HG02623 (cell line): ENCODE results near the gene LIMK2.
A peak's percentile ranks its signal among the peaks of the same experiment; 100 is the strongest.
"Not testable (repeated sequence)": the region's sequence is repeated elsewhere in the genome, so short reads cannot be mapped to it uniquely, and the experiment has no call there.

ENCODE experiments used
- ATAC-seq: cut with Tn5 transposase; IDR thresholded peaks from one replicate; pipeline ENCODE4 v1.9.1; 2021; ENCODE audit warnings: moderate library complexity; ENCODE audit not compliant: unreplicated experiment

The LIMK2 gene

GRCh38 chr22:31288496-31289240, 76.6 kb downstream of the LIMK2 start:
- no peak for ATAC-seq

DNA sequence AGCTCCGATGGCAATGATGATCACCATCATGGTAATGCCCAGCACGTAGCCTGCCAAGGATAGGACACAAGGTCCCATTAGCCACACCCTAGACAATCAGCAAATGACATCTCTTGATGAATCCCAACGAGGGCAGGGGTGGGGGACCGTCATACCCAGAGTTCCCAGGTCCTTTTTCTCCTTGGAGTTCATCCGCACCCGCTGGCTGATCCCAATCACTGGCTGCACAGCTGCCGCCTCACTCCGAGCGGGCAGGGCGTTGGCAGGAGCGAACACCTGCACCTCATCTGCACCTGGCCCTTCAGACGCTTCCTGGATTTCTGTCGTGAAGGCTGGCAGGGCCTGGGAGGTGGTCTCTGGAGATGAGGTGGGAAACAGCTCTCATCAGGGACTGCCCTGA, 77.2 kb downstream of the LIMK2 start:
- ATAC-seq, result no peak

DNA sequence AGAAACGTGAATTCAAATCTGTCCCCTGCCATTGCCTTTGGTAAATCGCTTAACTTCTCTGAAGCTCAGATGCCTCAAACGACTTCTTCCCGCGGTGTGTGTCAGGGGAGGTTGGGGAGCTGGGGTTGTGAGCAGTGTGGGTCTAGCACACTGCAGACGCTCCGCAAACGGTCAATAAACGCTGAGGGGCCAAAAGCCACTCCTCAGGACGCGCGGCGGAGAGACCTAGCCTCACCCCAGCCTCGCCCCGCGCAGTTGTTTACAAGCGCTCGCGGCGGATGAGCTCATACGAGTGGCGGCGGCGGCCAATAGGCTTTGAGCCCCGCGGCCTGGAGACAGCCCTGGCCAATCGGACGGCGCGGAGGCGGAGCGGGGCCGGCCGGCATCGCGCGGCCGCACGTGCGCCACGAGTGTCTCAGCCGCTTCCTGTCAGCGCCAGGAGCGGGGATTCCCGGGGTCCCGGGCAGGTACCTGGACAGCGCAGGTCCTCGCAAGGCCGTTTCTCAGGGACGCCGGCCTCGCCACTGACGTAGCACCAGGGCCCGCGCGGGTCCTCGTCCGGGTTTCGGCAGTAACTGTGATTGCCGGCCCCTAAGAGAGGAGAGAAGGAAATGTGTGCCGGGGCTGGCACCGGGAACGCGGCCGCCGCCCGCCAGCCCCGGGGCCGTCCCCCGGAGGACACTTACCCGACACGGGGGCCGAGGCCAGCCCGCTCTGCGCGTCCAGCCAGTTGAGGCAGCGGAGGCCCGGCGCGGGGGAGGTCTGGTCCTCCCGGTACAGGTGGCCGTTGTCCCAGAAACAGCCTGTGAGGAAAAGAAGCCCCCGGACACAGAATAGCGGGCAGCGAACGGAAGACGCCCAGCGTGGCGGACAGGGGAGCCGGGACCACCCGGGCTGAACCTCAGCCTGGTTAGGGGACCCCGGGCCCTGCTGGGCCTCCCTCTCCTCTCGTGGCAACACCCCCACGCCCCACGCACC, 78.7 kb downstream of the LIMK2 start:
- ATAC-seq, result peak; percentile 87

GRCh38 chr22:31291481-31292235, 79.6 kb downstream of the LIMK2 start:
- no peak for ATAC-seq

GRCh38 chr22:31292236-31292989, 80.3 kb downstream of the LIMK2 start, which contains the start of gene PIK3IP1:
PIK3IP1 (minus strand) TSS chr22:31292488; CDS start chr22:31292344, 144 bp downstream.
- peak; percentile 33 for ATAC-seq

DNA sequence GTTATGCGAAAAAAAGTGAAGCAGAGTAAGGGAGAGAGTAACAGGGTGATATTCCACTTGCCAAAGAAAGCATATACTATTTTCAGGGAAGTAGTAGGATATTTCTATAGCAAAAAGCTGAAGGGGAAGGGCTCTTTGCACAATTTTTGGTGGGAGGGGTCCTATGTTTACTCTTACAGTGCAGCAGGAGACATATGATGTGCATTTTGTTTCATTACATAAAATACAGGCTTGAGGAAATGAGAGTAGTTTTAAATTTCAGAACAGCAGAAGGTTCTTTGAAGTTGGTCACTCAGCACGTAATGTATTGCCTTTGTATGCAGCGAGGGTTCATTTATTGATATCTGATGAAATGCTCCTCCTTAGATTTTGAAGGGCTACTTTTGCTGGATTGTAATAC, 83.3 kb downstream of the LIMK2 start:
- no peak for ATAC-seq

DNA sequence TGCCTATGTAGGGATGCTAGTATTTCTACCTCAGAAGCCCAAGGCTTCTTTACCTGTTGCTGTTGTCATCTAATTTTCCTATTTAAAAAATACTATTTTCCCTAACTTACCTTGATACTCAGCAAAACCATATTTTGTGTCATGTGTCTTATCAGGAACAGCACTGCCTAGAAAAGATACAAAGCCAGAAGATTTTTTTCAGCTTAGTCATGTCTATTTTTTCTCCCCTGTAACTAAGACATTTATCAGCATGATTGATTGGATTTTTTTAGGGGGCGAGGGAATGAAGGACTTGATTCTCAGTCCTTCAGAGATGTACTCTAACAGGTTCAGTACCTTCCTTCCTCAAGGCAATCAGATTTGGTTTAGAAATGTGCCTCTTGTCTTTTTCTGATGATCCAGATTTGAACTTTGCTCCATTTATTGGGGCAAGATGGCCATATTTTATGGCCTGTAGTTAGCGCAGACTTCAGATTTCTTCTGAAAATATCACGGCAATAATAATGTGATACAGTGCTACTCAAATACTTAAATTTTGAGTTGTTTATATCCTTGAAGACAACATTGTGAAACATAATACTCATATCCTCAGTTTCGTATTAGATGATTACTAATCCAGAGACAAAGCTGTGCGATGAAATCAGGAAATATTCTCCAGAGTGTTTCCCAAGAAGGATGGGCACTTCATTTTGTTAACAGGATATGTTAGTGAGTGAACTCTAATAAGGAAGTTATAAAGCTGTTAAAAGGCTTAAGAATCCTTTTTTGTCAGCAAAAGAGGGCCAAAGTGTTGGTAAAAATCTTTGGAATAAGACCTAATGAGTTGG, 83.9 kb downstream of the LIMK2 start:
- no peak for ATAC-seq

DNA sequence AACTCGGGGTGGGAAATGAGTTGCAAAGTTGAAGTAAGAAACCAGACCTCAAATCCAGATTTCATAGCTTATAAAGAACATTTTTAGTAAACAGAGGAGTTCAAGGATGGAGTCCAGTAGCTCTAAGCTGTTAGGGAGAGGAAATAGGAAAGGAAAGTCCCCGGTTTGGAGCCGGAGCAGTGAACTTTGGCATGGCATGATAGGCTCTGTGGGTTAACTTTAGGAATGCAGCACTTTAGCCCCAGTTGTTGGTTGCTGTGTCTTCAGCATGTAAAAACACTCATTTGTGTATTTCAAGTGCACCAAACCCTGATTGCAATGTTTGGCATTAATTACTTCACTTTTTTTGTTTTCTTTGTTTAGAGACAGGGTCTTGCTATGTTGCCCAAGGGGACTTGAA, 88.8 kb downstream of the LIMK2 start:
- no peak for ATAC-seq

DNA sequence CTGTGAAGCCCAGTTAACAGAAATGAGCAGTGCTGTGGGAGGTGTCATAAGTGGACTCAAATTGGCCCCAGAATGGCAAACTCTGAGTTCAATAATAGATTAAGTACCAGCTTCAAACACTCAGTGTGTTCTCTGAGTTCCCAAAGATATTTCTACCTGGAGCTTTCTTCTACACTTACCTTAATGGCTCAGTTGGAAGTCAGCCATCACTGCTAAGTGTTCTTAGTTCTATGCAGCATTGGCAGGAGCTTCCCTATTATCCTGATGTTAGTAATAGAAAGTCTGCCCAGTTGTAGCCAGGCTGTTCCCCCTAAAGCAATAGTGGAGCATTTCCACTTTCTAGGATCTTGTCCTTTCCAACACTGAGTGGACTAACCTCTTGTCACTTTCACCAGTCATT, 89.9 kb downstream of the LIMK2 start:
- ATAC-seq, result no peak

DNA sequence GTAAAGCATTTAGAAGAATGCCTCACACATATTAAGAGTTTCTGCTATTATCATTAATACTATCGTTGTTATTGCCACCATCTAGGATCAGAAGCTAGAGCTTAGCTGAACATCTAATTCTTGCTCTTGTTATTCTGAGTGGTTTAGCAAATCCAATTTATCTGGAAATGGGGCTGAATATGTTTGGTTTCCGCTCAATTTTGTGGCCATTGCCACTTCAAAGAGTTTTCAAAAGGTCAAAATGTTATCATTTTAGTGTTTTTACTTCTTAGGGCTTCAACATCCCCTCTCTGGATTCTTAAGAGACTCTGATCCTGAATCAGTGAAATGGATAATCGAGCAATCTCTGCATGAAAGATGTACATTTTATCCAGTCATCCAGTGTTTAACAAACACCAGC, 90.4 kb downstream of the LIMK2 start:
- ATAC-seq, result no peak

DNA sequence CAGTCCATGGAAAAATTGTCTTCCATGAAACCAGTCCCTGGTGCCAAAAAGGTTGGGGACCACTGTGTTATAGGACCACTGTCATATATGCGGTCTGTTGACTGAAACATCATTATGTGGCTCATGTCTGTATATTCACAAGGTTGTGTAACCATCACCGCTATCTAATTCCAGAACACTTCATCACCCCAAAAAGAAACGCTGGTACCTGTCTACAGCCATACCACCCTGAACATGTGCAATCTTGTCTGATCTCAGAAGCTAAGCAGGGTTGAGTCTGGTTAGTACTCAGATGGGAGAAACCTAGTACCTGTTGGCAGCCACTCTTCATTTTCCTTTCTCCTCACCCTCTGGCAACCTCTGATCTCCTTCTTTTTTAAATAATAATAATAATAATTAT, 93.1 kb downstream of the LIMK2 start:
- ATAC-seq, result no peak

GRCh38 chr22:31308181-31308580, 96.1 kb downstream of the LIMK2 start:
- ATAC-seq, result no peak

DNA sequence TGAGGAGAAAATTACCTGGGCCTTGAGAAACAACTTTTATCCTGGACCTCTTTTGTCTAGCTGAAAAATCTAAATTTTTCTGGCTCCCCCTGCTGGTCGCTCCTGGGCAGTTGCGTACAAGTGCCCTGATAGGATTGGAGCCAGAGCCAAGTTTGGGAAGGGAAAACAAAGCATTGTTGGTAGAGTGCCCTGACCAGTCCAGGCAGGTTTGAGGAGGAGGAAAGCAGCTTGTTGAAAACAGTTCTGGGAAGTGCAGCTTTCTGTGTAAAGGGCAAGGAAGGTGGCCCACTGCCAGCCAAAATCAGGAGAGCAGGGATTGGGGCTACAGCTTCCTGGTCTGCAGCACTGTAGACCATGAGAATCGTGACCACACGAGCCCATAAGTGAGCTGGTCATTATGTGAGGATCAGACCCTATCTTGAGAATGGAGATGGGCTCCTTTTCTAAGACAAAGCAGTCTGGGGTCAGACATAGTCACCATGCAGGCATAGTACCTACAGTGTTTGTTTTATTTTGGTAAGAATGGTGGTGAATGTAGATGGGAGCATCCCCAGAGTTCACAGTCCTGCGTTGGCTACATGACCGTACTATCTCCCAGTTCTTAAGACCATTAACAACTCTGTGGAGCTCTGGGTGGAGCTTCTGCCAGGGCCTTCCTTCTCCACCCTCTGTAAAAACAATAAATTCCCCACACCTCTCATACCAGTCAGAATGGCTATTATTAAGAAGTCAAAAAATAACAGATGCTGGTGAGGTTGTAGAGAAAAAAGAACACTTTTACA, 101.5 kb downstream of the LIMK2 start:
- ATAC-seq, result no peak

GRCh38 chr22:31314220-31314619, 102.1 kb downstream of the LIMK2 start:
- not testable (repeated sequence) for ATAC-seq

GRCh38 chr22:31321421-31321820, 109.3 kb downstream of the LIMK2 start:
- no peak for ATAC-seq

GRCh38 chr22:31323578-31324550, 111.8 kb downstream of the LIMK2 start:
- ATAC-seq, result no peak

DNA sequence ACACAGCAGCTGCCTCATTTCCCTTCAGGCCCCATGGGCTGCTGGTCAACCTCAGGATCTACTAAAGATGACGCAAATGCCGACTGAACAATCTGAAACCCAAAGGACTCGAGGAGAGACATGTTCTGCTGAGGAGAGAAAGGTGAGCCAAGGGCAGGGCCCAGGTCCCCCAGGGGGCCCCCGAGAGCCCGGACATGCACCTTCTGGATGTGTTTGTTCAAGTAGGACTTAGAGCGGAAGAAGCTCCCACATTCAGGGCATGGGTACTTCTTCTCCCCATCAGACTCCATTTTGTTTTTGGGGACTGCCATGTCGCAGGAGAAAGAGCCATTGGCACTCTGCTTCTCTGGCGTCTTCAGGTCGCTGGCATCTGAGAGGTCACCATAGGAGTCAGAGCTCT, 114.8 kb downstream of the LIMK2 start:
- ATAC-seq, result no peak
